Activated CD8-positive, alpha-beta T cell treated with anti-CD3 and anti-CD28 coated beads for 36 hours (primary cell): ENCODE data around the gene EXOC5. TPM values are rescaled to one million over a fixed set of nuclear protein-coding genes. Genes with fewer than 3 reads are reported as not detected.

Experiments used
- ATAC-seq: fragments of 200-7000 bp; cut with Tn5 transposase; one replicate; pipeline ENCODE4 v1.10.0; 2021; ENCODE audit warnings: mild to moderate bottlenecking, moderate library complexity
- CTCF ChIA-PET: fragments of 350-600 bp; sonication (Branson Sonifier 250); formaldehyde crosslinking; loops from one replicate; lab custom pipeline; 2021; ENCODE audit warnings: antibody characterized with exemption; lab: Charles Lee
- POLR2A ChIA-PET: fragments of 350-600 bp; sonication (Branson Sonifier 250); formaldehyde crosslinking; loops from one replicate; lab custom pipeline; 2021; ENCODE audit warnings: antibody characterized with exemption; lab: Charles Lee
- DNase-seq: peaks from one replicate; pipeline ENCODE4 v3.0.0-alpha.2; 2020
- H3K27ac Mint-ChIP-seq: one replicate; pipeline ENCODE4 v1.8.0; 2021; ENCODE audit warnings: mild to moderate bottlenecking, mixed read lengths
- H3K27me3 Mint-ChIP-seq: one replicate; pipeline ENCODE4 v1.8.0; 2021; ENCODE audit warnings: mixed read lengths
- H3K36me3 Mint-ChIP-seq: one replicate; pipeline ENCODE4 v1.8.0; 2021; ENCODE audit warnings: low read depth, mixed read lengths
- H3K4me1 Mint-ChIP-seq: one replicate; pipeline ENCODE4 v1.8.0; 2021; ENCODE audit warnings: low read depth, mixed read lengths
- H3K4me3 Mint-ChIP-seq: one replicate; pipeline ENCODE4 v1.8.0; 2021; ENCODE audit warnings: mild to moderate bottlenecking, moderate library complexity, mixed read lengths
- H3K9me3 Mint-ChIP-seq: one replicate; pipeline ENCODE4 v1.8.0; 2021; ENCODE audit warnings: mixed read lengths
- CTCF ChIP-seq: fragments of 200-600 bp; IDR thresholded peaks from one replicate; pipeline ENCODE4 v1.8.0; 2022; ENCODE audit warnings: antibody characterized with exemption, mild to moderate bottlenecking
- intact Hi-C: fragments of 100-400 bp; cut with micrococcal nuclease; formaldehyde crosslinking; loops from one replicate; pipeline ENCODE4 v1.10.0; 2022
- total RNA-seq, 2 experiments: library from RNA; stranded (reverse); gene quantifications; one replicate each; pipeline ENCODE4 v1.2.3, GENCODE V29; 2021

The EXOC5 gene
- total RNA-seq = 10 to 100 TPM; 72.8 to 75.1 TPM

GRCh38 chr14:57268161-57269069 lies at the start of gene EXOC5, which contains the start of gene AP5M1:
TSS of gene EXOC5 (minus strand) at chr14:57268905. CDS start at chr14:57268648, 257 bp downstream.
TSS of gene AP5M1 (plus strand) at chr14:57268971. CDS start at chr14:57269315, 344 bp downstream.
- intact Hi-C loops = no loop called here
- CTCF ChIA-PET = interaction anchor here (1.1 to 1.3 kb wide), 2 partner anchors 12 to 122 kb away, joined by 4 to 5 read pairs; partner anchors contain the start of gene NAA30
- no peaks in the 10 kb centered on the region for H3K27me3 Mint-ChIP-seq
- peak; percentile 92 for ATAC-seq
- peak within 1 kb of the TSS; percentile 99 for H3K27ac Mint-ChIP-seq
- peaks cover 52% of the 10 kb centered on the region for H3K4me1 Mint-ChIP-seq
- no peak for TF ChIP-seq CTCF
- POLR2A ChIA-PET = interaction anchor here (0.6 to 1.9 kb wide), 10 partner anchors 12 to 1159 kb away, joined by 3 to 10 read pairs (median 4); partner anchors contain the start of genes KIAA0586, NAA30 and TIMM9
- DNase-seq = peak; percentile 95
- peaks cover 17% of the 10 kb centered on the region for H3K36me3 Mint-ChIP-seq
- peak within 1 kb of the TSS; percentile 88 for H3K4me3 Mint-ChIP-seq
- H3K9me3 Mint-ChIP-seq = no peaks in the 10 kb centered on the region

- H3K36me3 Mint-ChIP-seq = no peaks in the 10 kb centered on the region
- ChIA-PET CTCF (interaction anchor here (0.7 to 1.9 kb wide), 9 partner anchors 8 to 843 kb away, joined by 3 to 22 read pairs (median 3); no protein-coding TSS in a partner anchor), POLR2A (no interaction called here)
- no peaks in the 10 kb centered on the region for H3K9me3 Mint-ChIP-seq
- H3K27me3 Mint-ChIP-seq = peaks cover 5% of the 10 kb centered on the region
- ATAC-seq = peak; percentile 72
- peaks cover 4% of the 10 kb centered on the region for H3K4me1 Mint-ChIP-seq
- intact Hi-C loops = loop anchor here (5.0 to 10.0 kb wide), 3 partner anchors 253 to 825 kb away; no protein-coding TSS in a partner anchor
- no peak overlapping the region for H3K27ac Mint-ChIP-seq
- peak; percentile 74 for TF ChIP-seq CTCF
- no peak overlapping the region for H3K4me3 Mint-ChIP-seq
- peak; percentile 81 for DNase-seq
These were observed 48.6 kb upstream of the EXOC5 start for GRCh38 chr14:57317248-57317833.

GRCh38 chr14:57314396-57315089 lies 45.8 kb upstream of the EXOC5 start:
- Mint-ChIP-seq H3K4me3 (no peak overlapping the region), H3K9me3 (no peaks in the 10 kb centered on the region), H3K36me3 (no peaks in the 10 kb centered on the region), H3K27ac (peak overlapping the region; percentile 5), H3K4me1 (peaks cover 4% of the 10 kb centered on the region), H3K27me3 (peaks cover 4% of the 10 kb centered on the region)
- ATAC-seq (peak; percentile 39), DNase-seq (peak; percentile 15)
- no peak for TF ChIP-seq CTCF
- ChIA-PET CTCF (interaction anchor here (1.2 to 1.9 kb wide), 4 partner anchors 12 to 824 kb away, joined by 3 to 8 read pairs (median 4); no protein-coding TSS in a partner anchor), POLR2A (no interaction called here)
- intact Hi-C loops = loop anchor here (5.0 to 10.0 kb wide), 3 partner anchors 250 to 822 kb away; no protein-coding TSS in a partner anchor

- DNase-seq (no peak), ATAC-seq (no peak)
- intact Hi-C loops = no loop called here
- CTCF ChIA-PET = no interaction called here
- H3K27ac Mint-ChIP-seq = no peak overlapping the region
- TF ChIP-seq CTCF = no peak
- H3K4me1 Mint-ChIP-seq = no peaks in the 10 kb centered on the region
- H3K27me3 Mint-ChIP-seq = peaks cover 10% of the 10 kb centered on the region
- no peaks in the 10 kb centered on the region for H3K36me3 Mint-ChIP-seq
- POLR2A ChIA-PET = no interaction called here
- H3K9me3 Mint-ChIP-seq = no peaks in the 10 kb centered on the region
- H3K4me3 Mint-ChIP-seq = no peak overlapping the region
These were observed 34.2 kb upstream of the EXOC5 start for GRCh38 chr14:57302883-57303282.
